A673 (cell line): Measurements from ENCODE around the gene TRERF1. TPM values are rescaled to one million over a fixed set of nuclear protein-coding genes. Genes with fewer than 3 reads are reported as not detected.

Source experiments
- BruUV-seq: library from RNA; stranded (reverse); fragments of 400-500 nt; replicated peaks from 2 replicates; lab custom pipeline; 2021; lab: Mats Ljungman, UMichigan
- CTCF ChIA-PET: fragments of 300-600 bp; sonication (Branson Sonifier 250); formaldehyde crosslinking; loops from one replicate; lab custom pipeline; 2022; ENCODE audit warnings: antibody characterized with exemption; lab: Charles Lee
- POLR2A ChIA-PET: fragments of 300-600 bp; sonication (Branson Sonifier 250); formaldehyde crosslinking; loops from one replicate; lab custom pipeline; 2022; ENCODE audit warnings: antibody characterized with exemption; ENCODE audit not compliant: low non-redundant PET; lab: Charles Lee
- DNase-seq: peaks from one replicate; pipeline ENCODE4 v3.0.0-alpha.2; 2015; ENCODE audit warnings: low spot score
- H3K27ac ChIP-seq: fragments of 200-600 bp; sonication (generic); 2 replicates; pipeline ENCODE4 v1.5.1; 2016; ENCODE audit warnings: mixed run types, low read depth, mild to moderate bottlenecking, mixed read lengths, antibody characterized with exemption, low read length; ENCODE audit not compliant: poor library complexity, severe bottlenecking
- H3K27me3 ChIP-seq: fragments of 200-600 bp; sonication (generic); replicated peaks from 2 replicates; pipeline ENCODE4 v1.6.1; 2017; ENCODE audit warnings: mixed run types, low read depth, mild to moderate bottlenecking, mixed read lengths, antibody characterized with exemption, low read length; ENCODE audit not compliant: insufficient read depth, poor library complexity
- H3K36me3 ChIP-seq: fragments of 200-600 bp; sonication (generic); 2 replicates; pipeline ENCODE4 v1.6.1; 2016; ENCODE audit warnings: mixed run types, mild to moderate bottlenecking, mixed read lengths, antibody characterized with exemption, low read length; ENCODE audit not compliant: insufficient read depth, poor library complexity, severe bottlenecking
- H3K4me1 ChIP-seq: fragments of 200-600 bp; sonication (generic); 2 replicates; pipeline ENCODE4 v1.6.1; 2017; ENCODE audit warnings: mixed run types, mild to moderate bottlenecking, mixed read lengths, antibody characterized with exemption, low read length; ENCODE audit not compliant: insufficient read depth, poor library complexity, severe bottlenecking
- H3K4me3 ChIP-seq: fragments of 200-600 bp; sonication (generic); 2 replicates; pipeline ENCODE4 v1.5.1; 2016; ENCODE audit warnings: low read depth, mixed run types, mild to moderate bottlenecking, mixed read lengths, low read length; ENCODE audit not compliant: poor library complexity, severe bottlenecking
- H3K9me3 ChIP-seq: fragments of 200-600 bp; sonication (generic); 2 replicates; pipeline ENCODE4 v1.6.1; 2016; ENCODE audit warnings: mixed run types, low read depth, mild to moderate bottlenecking, mixed read lengths, antibody characterized with exemption, low read length; ENCODE audit not compliant: poor library complexity, severe bottlenecking
- CTCF ChIP-seq: fragments of 300-800, 200-600 bp; sonication (generic); conservative IDR thresholded peaks from 2 replicates; pipeline ENCODE4 v1.5.1; 2017; ENCODE audit warnings: low read depth, mild to moderate bottlenecking, antibody characterized with exemption, low read length, moderate library complexity, mixed read lengths
- EZH2 ChIP-seq: fragments of 200-600 bp; sonication (generic); IDR thresholded peaks from 2 replicates; pipeline ENCODE4 v1.6.1; 2017; ENCODE audit warnings: borderline replicate concordance, low read depth, mild to moderate bottlenecking, mixed read lengths, antibody characterized with exemption, low read length; ENCODE audit not compliant: poor library complexity, severe bottlenecking
- intact Hi-C: fragments of 100-400 bp; cut with micrococcal nuclease; formaldehyde crosslinking; loops from one replicate; pipeline ENCODE4 v1.10.0; 2022; ENCODE audit not compliant: unreplicated experiment
- total RNA-seq: library from RNA; stranded (reverse); gene quantifications from 2 replicates; pipeline ENCODE4 v1.2.3, GENCODE V29; 2021

TRERF1 gene
- total RNA-seq, 1 experiment from 2014 or later: 9.5 TPM

- Histone ChIP-seq H3K4me3 (no peak overlapping the region), H3K4me1 (no peaks in the 10 kb centered on the region), H3K36me3 (no peaks in the 10 kb centered on the region), H3K27me3 (no peaks in the 10 kb centered on the region), H3K9me3 (no peaks in the 10 kb centered on the region), H3K27ac (no peak overlapping the region)
- intact Hi-C loops: no loop called here
- POLR2A ChIA-PET: no interaction called here
- DNase-seq: no peak
- TF ChIP-seq CTCF (no peak), EZH2 (no peak)
- CTCF ChIA-PET: no interaction called here
- no TSS peak for BruUV-seq
Measured at GRCh38 chr6:42266538-42266937, 185.2 kb downstream of the TRERF1 start.

GRCh38 chr6:42264852-42265390, 186.8 kb downstream of the TRERF1 start:
- H3K4me3 ChIP-seq: no peak overlapping the region
- intact Hi-C loops: loop anchor here (5.0 kb wide), 1 partner anchor 267 kb away; no protein-coding TSS in a partner anchor
- ChIA-PET POLR2A (no interaction called here), CTCF (no interaction called here)
- H3K36me3 ChIP-seq: no peaks in the 10 kb centered on the region
- peaks cover 13% of the 10 kb centered on the region for H3K4me1 ChIP-seq
- TF ChIP-seq CTCF (no peak), EZH2 (no peak)
- BruUV-seq: no TSS peak
- H3K27ac ChIP-seq: no peak overlapping the region
- no peak for DNase-seq
- H3K27me3 ChIP-seq: no peaks in the 10 kb centered on the region
- no peaks in the 10 kb centered on the region for H3K9me3 ChIP-seq

GRCh38 chr6:42264162-42264851, 187.4 kb downstream of the TRERF1 start:
- BruUV-seq: no TSS peak
- DNase-seq: no peak
- Histone ChIP-seq H3K4me3 (no peak overlapping the region), H3K9me3 (no peaks in the 10 kb centered on the region), H3K27ac (no peak overlapping the region), H3K27me3 (no peaks in the 10 kb centered on the region), H3K4me1 (peaks cover 18% of the 10 kb centered on the region), H3K36me3 (no peaks in the 10 kb centered on the region)
- intact Hi-C loops: loop anchor here (5.0 kb wide), 1 partner anchor 268 kb away; no protein-coding TSS in a partner anchor
- ChIA-PET POLR2A (no interaction called here), CTCF (no interaction called here)
- no peak for TF ChIP-seq EZH2
- no peak for TF ChIP-seq CTCF
